Measurements from ENCODE around the gene CHST8. TPM values are rescaled to one million over a fixed set of nuclear protein-coding genes. Genes with fewer than 3 reads are reported as not detected.

CHST8 gene
- total and polyA plus RNA-seq, 4 donors, result 0.05 to 0.07 TPM; not detected in 2

- no peaks in the 10 kb centered on the region for H3K36me3 ChIP-seq (ENCODE audit: control insufficient read depth in 4 of 4, insufficient read depth in 3 of 4, low read depth in 1 of 4, low read length in 3 of 4)
- H3K4me3 ChIP-seq (ENCODE audit: low read depth in 1 of 3, low read length in 3 of 3), result no peak overlapping the region
- WGBS, result 64% methylated on average over 12 of the region's 12 CpGs
- H3K27me3 ChIP-seq (ENCODE audit: control insufficient read depth in 4 of 4, insufficient read depth in 4 of 4, low read length in 3 of 4), result peaks cover 0 to 5% (median 0%) of the 10 kb centered on the region in 4 donors
- DNase-seq (ENCODE audit: low spot score), result no peak
- H3K27ac ChIP-seq (ENCODE audit: low read depth in 1 of 2, low read length in 2 of 2), result no peak overlapping the region
- TF ChIP-seq REST (IDR thresholded peaks at IDR 0.05) (no peak), NR2F2 (IDR thresholded peaks at IDR 0.05) (no peak)
- H3K9ac ChIP-seq (ENCODE audit: low read depth in 1 of 2, low read length in 2 of 2), result no peak overlapping the region
- no peaks in the 10 kb centered on the region for H3K4me1 ChIP-seq (ENCODE audit: control insufficient read depth in 4 of 4, insufficient read depth in 4 of 4, low read length in 3 of 4)
- no peaks in the 10 kb centered on the region for H3K9me3 ChIP-seq (ENCODE audit: control insufficient read depth in 4 of 4, low read length in 3 of 4)
These were observed 136.8 kb downstream of the CHST8 start for GRCh38 chr19:33758541-33759013.

DNA sequence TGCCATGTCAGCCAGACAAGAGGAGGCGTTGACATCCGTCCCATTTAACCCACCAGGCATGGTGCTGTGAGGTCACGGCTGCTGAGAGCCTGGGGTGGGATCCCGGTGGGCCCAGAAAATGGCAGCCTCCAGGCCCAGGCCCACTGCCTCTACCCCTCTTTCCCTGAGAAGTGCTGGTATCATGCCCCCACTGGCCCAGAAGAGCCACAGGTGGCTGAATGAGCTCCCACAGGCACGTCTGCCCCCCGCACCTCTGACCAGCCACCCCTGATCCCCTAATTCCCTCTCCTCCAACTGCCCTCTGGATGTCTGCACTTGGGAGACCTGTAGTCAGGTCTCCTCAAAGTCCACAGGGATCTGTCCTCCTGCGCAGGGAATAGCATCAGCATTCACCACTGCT lies 137.6 kb downstream of the CHST8 start:
- 92% methylated on average over 7 of the region's 7 CpGs for WGBS
- TF ChIP-seq FOXA1 (IDR thresholded peaks at IDR 0.05) (no peak), YY1 (IDR thresholded peaks at IDR 0.05) (no peak), TAF1 (conservative IDR thresholded peaks at IDR 0.05) (no peak), HNF4A (conservative IDR thresholded peaks at IDR 0.05) (no peak), RAD21 (IDR thresholded peaks at IDR 0.05) (no peak), FOXA2 (IDR thresholded peaks at IDR 0.05) (no peak), EGR1 (IDR thresholded peaks at IDR 0.05; ENCODE audit: low read depth in 2 of 2) (no peak), REST (IDR thresholded peaks at IDR 0.05) (no peak), JUND (IDR thresholded peaks at IDR 0.05) (no peak), RXRA (IDR thresholded peaks at IDR 0.05) (no peak), MAX (IDR thresholded peaks at IDR 0.05) (no peak), ZBTB33 (IDR thresholded peaks at IDR 0.05) (no peak)
- TF ChIP-seq, protein P1, sequence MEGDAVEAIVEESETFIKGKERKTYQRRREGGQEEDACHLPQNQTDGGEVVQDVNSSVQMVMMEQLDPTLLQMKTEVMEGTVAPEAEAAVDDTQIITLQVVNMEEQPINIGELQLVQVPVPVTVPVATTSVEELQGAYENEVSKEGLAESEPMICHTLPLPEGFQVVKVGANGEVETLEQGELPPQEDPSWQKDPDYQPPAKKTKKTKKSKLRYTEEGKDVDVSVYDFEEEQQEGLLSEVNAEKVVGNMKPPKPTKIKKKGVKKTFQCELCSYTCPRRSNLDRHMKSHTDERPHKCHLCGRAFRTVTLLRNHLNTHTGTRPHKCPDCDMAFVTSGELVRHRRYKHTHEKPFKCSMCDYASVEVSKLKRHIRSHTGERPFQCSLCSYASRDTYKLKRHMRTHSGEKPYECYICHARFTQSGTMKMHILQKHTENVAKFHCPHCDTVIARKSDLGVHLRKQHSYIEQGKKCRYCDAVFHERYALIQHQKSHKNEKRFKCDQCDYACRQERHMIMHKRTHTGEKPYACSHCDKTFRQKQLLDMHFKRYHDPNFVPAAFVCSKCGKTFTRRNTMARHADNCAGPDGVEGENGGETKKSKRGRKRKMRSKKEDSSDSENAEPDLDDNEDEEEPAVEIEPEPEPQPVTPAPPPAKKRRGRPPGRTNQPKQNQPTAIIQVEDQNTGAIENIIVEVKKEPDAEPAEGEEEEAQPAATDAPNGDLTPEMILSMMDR (IDR thresholded peaks at IDR 0.05; ENCODE audit: low read depth, low read length, missing input control), result no peak
- H3K36me3 ChIP-seq (ENCODE audit: control insufficient read depth in 4 of 4, insufficient read depth in 3 of 4, low read depth in 1 of 4, low read length in 3 of 4), result no peaks in the 10 kb centered on the region
- no peak overlapping the region for H3K27ac ChIP-seq (ENCODE audit: low read depth in 1 of 2, low read length in 2 of 2)
- H3K4me3 ChIP-seq (ENCODE audit: low read depth in 1 of 3, low read length in 3 of 3), result no peak overlapping the region
- H3K9me3 ChIP-seq (ENCODE audit: control insufficient read depth in 4 of 4, low read length in 3 of 4), result no peaks in the 10 kb centered on the region
- DNase-seq (ENCODE audit: low spot score), result no peak
- no peak overlapping the region for H3K9ac ChIP-seq (ENCODE audit: low read depth in 1 of 2, low read length in 2 of 2)
- no peaks in the 10 kb centered on the region for H3K4me1 ChIP-seq (ENCODE audit: control insufficient read depth in 4 of 4, insufficient read depth in 4 of 4, low read length in 3 of 4)
- H3K27me3 ChIP-seq (ENCODE audit: control insufficient read depth in 4 of 4, insufficient read depth in 4 of 4, low read length in 3 of 4), result peaks cover 0 to 5% (median 0%) of the 10 kb centered on the region in 4 donors
